K562 (cell line): ENCODE data around the gene DOCK3. TPM values are rescaled to one million over a fixed set of nuclear protein-coding genes. Genes with fewer than 3 reads are reported as not detected.

Source experiments
- ATAC-seq: fragments of 200-7000 bp; cut with Tn5 transposase; 3 replicates; pipeline ENCODE4 v1.9.1; 2020; ENCODE audit warnings: moderate library complexity
- BruUV-seq: library from RNA; stranded (reverse); fragments of 400-500 nt; replicated peaks from 2 replicates; lab custom pipeline; 2021; lab: Mats Ljungman, UMichigan
- CTCF ChIA-PET: fragments of 300-600 bp; formaldehyde crosslinking; extraction: SDS; loops from one replicate; lab custom pipeline; 2021; ENCODE audit warnings: low intra/inter-chr PET ratio; lab: Yijun Ruan, JAX
- POLR2A ChIA-PET: fragments of 300-600, 350-650 bp; sonication (Branson Sonifier 250); formaldehyde crosslinking; extraction: SDS; loops from one replicate; lab custom pipeline; 2021; ENCODE audit warnings: antibody characterized with exemption, inconsistent platforms; lab: Yijun Ruan, JAX
- DNase-seq, 4 experiments: peaks; one replicate each; pipeline versions ENCODE4 v3.0.0 to v3.0.0-alpha.2; 2011 to 2018; ENCODE audit warnings: low spot score in 3 of 4, mixed read lengths in 3 of 4; ENCODE audit errors: extremely low read depth in 1 of 4
- FAIRE-seq: peaks from 2 replicates; lab custom pipeline; 2011; peaks lifted over from hg19 to GRCh38; lab: Jason Lieb, UNC
- H2AFZ ChIP-seq: 2 replicates; pipeline ENCODE4 v1.6.0; 2011; ENCODE audit warnings: low read depth, low read length, control low read depth, inconsistent platforms
- H3K27ac ChIP-seq: fragments of 200-600 bp; 3 replicates; pipeline ENCODE4 v1.8.0; 2011; ENCODE audit warnings: low read depth, mild to moderate bottlenecking, control low read depth, inconsistent platforms, low read length, moderate library complexity, mixed read lengths; ENCODE audit errors: extremely low read depth
- H3K27me3 ChIP-seq, 2 experiments: fragments of 300-600 bp in 1 of 2; 2 replicates in 1 of 2; 3 replicates in 1 of 2; pipeline versions ENCODE4 v1.6.0 to v1.8.0; 2011; ENCODE audit warnings: inconsistent platforms in 2 of 2, low read length in 2 of 2, mild to moderate bottlenecking in 1 of 2, mixed read lengths in 1 of 2, moderate library complexity in 1 of 2; ENCODE audit not compliant: control insufficient read depth in 2 of 2, insufficient read depth in 2 of 2
- H3K36me3 ChIP-seq: fragments of 300-600 bp; 3 replicates; pipeline ENCODE4 v1.8.0; 2011; ENCODE audit warnings: mild to moderate bottlenecking, low read length, inconsistent platforms; ENCODE audit not compliant: control insufficient read depth, insufficient read depth
- H3K4me1 ChIP-seq, 2 experiments: fragments of 200-600 bp in 1 of 2; replicated peaks in 1 of 2; 2 replicates in 1 of 2; 3 replicates in 1 of 2; pipeline versions ENCODE4 v1.5.1 to v1.8.0; 2011; ENCODE audit warnings: inconsistent platforms in 2 of 2, low read length in 2 of 2, mild to moderate bottlenecking in 1 of 2, mixed read lengths in 1 of 2, moderate library complexity in 1 of 2; ENCODE audit not compliant: control insufficient read depth in 2 of 2, insufficient read depth in 2 of 2
- H3K4me2 ChIP-seq: 2 replicates; pipeline ENCODE4 v1.6.1; 2011; ENCODE audit warnings: low read length, control low read depth, inconsistent platforms, mixed read lengths; ENCODE audit not compliant: insufficient read depth
- H3K4me3 ChIP-seq: fragments of 200-600 bp; sonication (generic), shearing (Covaris generic); 2 replicates; pipeline ENCODE4 v1.5.1; 2016; ENCODE audit warnings: control low read depth, inconsistent platforms
- H3K79me2 ChIP-seq: fragments of 200-600 bp; 3 replicates; pipeline ENCODE4 v1.8.0; 2011; ENCODE audit warnings: low read length, inconsistent platforms; ENCODE audit not compliant: control insufficient read depth, insufficient read depth
- H3K9ac ChIP-seq, 2 experiments: 2 replicates each; pipeline versions ENCODE4 v1.6.0 to v1.6.1; 2011; ENCODE audit warnings: low read depth in 2 of 2, low read length in 2 of 2, control low read depth in 1 of 2, inconsistent platforms in 1 of 2, mild to moderate bottlenecking in 1 of 2, mixed read lengths in 1 of 2; ENCODE audit not compliant: insufficient read depth in 1 of 2
- H3K9me1 ChIP-seq: one replicate; pipeline ENCODE4 v1.6.0; 2011; ENCODE audit warnings: inconsistent platforms, mild to moderate bottlenecking, low read length, moderate library complexity; ENCODE audit not compliant: control insufficient read depth, insufficient read depth
- H3K9me3 ChIP-seq: replicated peaks from 2 replicates; pipeline ENCODE4 v1.5.1; 2011; ENCODE audit warnings: low read depth, low read length, inconsistent platforms; ENCODE audit not compliant: control insufficient read depth, insufficient read depth
- H4K20me1 ChIP-seq: replicated peaks from 2 replicates; pipeline ENCODE4 v1.6.1; 2011; ENCODE audit warnings: low read length, inconsistent platforms, mixed read lengths; ENCODE audit not compliant: control insufficient read depth, insufficient read depth
- ADNP ChIP-seq: fragments of 200-800 bp; sonication (Bioruptor generic); IDR thresholded peaks from 2 replicates; pipeline ENCODE4 v1.6.1; 2016; ENCODE audit warnings: missing genetic modification characterization, missing compliant biosample characterization
- FOXP1 ChIP-seq: sonication (generic); formaldehyde crosslinking; IDR thresholded peaks from 2 replicates; pipeline ENCODE4 v1.8.0; 2022; ENCODE audit warnings: mild to moderate bottlenecking, missing genetic modification reagents
- SMAD1 ChIP-seq: fragments of 150-350 bp; IDR thresholded peaks from 2 replicates; pipeline ENCODE4 v1.6.1; 2014; ENCODE audit warnings: low read length, low read depth; ENCODE audit not compliant: partially characterized antibody
- TRIM28 ChIP-seq: fragments of 450-650 bp; IDR thresholded peaks from 2 replicates; pipeline ENCODE4 v1.6.1; 2017
- ZBTB26 ChIP-seq: fragments of 450-650 bp; formaldehyde crosslinking; IDR thresholded peaks from 2 replicates; pipeline ENCODE4 v1.4.0; 2022; ENCODE audit warnings: missing genetic modification characterization
- ZNF134 ChIP-seq: fragments of 250-450 bp; sonication (Bioruptor Pico); conservative IDR thresholded peaks from 2 replicates; pipeline ENCODE4 v1.4.0; 2020
- WGBS: fragments of 100-300 bp; shearing (Covaris generic); methylation state at CpG from one replicate; pipeline ENCODE4 v1.1.6; 2016; ENCODE audit warnings: low coverage, mixed read lengths; ENCODE audit not compliant: insufficient coverage; ENCODE audit errors: missing lambda C conversion rate; 5-methylcytosine and 5-hydroxymethylcytosine counted together
- in situ Hi-C: fragments of 300-500 bp; cut with MboI; formaldehyde crosslinking; loops from 4 replicates; pipeline ENCODE4 v1.15.0; 2018; ENCODE audit warnings: inconsistent platforms, mixed read lengths
- intact Hi-C: fragments of 100-400 bp; cut with micrococcal nuclease; formaldehyde crosslinking; loops from 2 replicates; pipeline ENCODE4 v1.14.2; 2022
- polyA plus RNA-seq, 8 experiments: library from polyadenylated mRNA; depleted of rRNA in 4 of 8; stranded (reverse) in 5 of 8; unstranded in 3 of 8; fragments of >200 nt; fragmentation: Nextera tagmentation in 2 of 8; fragmentation: Illumina TruSeq in 1 of 8; extraction: Ambion mirVana in 2 of 8; extraction: Trizol in 1 of 8; gene quantifications; 2 replicates each; pipeline versions ENCODE4 v1.2.1 to v1.2.3, GENCODE V29; 2011 to 2014; ENCODE audit warnings: inconsistent platforms in 1 of 8, missing spikeins in 1 of 8
- total RNA-seq, 7 experiments: library from RNA; depleted of rRNA in 6 of 7; stranded (reverse); fragments of >200 nt in 6 of 7; fragmentation: Illumina TruSeq in 2 of 7; extraction: Trizol in 2 of 7; gene quantifications; 2 replicates each; pipeline versions ENCODE4 v1.2.1 to v1.2.3, GENCODE V29; 2011 to 2021; ENCODE audit warnings: low replicate concordance in 1 of 7
- TF ChIP-seq, protein P1 (sequence below): fragments of 450-650 bp; IDR thresholded peaks from 2 replicates; pipeline ENCODE4 v1.6.1; 2018; ENCODE audit warnings: mild to moderate bottlenecking, low read depth; ENCODE audit not compliant: partially characterized antibody

The DOCK3 gene
- total and polyA plus RNA-seq, 9 of the 15 experiments (the other 6 are each of a cell fraction or from before 2014, with no cell fraction given), result under 0.01 to 0.03 (median 0.01) TPM; not detected in 4

- H3K9me1 ChIP-seq, result no peaks in the 10 kb centered on the region
- CTCF ChIA-PET, result no interaction called here
Observed at GRCh38 chr3:51173518-51174271, 499.0 kb downstream of the DOCK3 start.

GRCh38 chr3:51176923-51177322 lies 502.2 kb downstream of the DOCK3 start:
- ChIA-PET POLR2A (no interaction called here), CTCF (no interaction called here)
- H3K27ac ChIP-seq, result no peak overlapping the region

More at GRCh38 chr3:51173518-51174271, 499.0 kb downstream of the DOCK3 start:
- 2% methylated on average over 3 of the region's 3 CpGs for WGBS
- no peaks in the 10 kb centered on the region for H4K20me1 ChIP-seq
- no TSS peak for BruUV-seq
- no peak overlapping the region for H3K27ac ChIP-seq
- no peak overlapping the region for H3K4me3 ChIP-seq
- no peak for TF ChIP-seq FOXP1 (CRISPR knock-in tag)
- TF ChIP-seq, protein P1, sequence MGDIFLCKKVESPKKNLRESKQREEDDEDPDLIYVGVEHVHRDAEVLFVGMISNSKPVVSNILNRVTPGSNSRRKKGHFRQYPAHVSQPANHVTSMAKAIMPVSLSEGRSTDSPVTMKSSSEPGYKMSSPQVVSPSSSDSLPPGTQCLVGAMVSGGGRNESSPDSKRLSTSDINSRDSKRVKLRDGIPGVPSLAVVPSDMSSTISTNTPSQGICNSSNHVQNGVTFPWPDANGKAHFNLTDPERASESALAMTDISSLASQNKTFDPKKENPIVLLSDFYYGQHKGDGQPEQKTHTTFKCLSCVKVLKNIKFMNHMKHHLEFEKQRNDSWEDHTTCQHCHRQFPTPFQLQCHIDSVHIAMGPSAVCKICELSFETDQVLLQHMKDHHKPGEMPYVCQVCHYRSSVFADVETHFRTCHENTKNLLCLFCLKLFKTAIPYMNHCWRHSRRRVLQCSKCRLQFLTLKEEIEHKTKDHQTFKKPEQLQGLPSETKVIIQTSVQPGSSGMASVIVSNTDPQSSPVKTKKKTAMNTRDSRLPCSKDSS, result peak; percentile 11
- TF ChIP-seq TRIM28, result peak; percentile 64
- in situ Hi-C loops, result no loop called here
- FAIRE-seq, result no peak
- no peaks in the 10 kb centered on the region for H3K27me3 ChIP-seq
- no peak overlapping the region for H3K4me2 ChIP-seq
- no peaks in the 10 kb centered on the region for H3K9me3 ChIP-seq
- H2AFZ ChIP-seq, result no peak overlapping the region
- H3K79me2 ChIP-seq, result no peaks in the 10 kb centered on the region
- no peaks in the 10 kb centered on the region for H3K36me3 ChIP-seq
- POLR2A ChIA-PET, result no interaction called here
- H3K9ac ChIP-seq, result no peak overlapping the region
- intact Hi-C loops, result no loop called here
- no peak for DNase-seq
- ATAC-seq, result no peak
- no peaks in the 10 kb centered on the region for H3K4me1 ChIP-seq

More at GRCh38 chr3:51176923-51177322, 502.2 kb downstream of the DOCK3 start:
- H3K27me3 ChIP-seq, result no peaks in the 10 kb centered on the region
- H3K79me2 ChIP-seq, result no peaks in the 10 kb centered on the region
- H4K20me1 ChIP-seq, result no peaks in the 10 kb centered on the region
- TF ChIP-seq ZNF134 (CRISPR knock-in tag) (no peak), SMAD1 (no peak), ZBTB26 (CRISPR knock-in tag) (no peak), ADNP (tag) (no peak)
- DNase-seq (no peak), FAIRE-seq (no peak), ATAC-seq (no peak)
- in situ Hi-C loops (no loop called here), intact Hi-C loops (no loop called here)
- H3K4me1 ChIP-seq, result no peaks in the 10 kb centered on the region
- no TSS peak for BruUV-seq
- H3K9me3 ChIP-seq, result no peaks in the 10 kb centered on the region
- H2AFZ ChIP-seq, result no peak overlapping the region
- no peak overlapping the region for H3K4me3 ChIP-seq
- no peak overlapping the region for H3K4me2 ChIP-seq
- no peaks in the 10 kb centered on the region for H3K36me3 ChIP-seq
- no peaks in the 10 kb centered on the region for H3K9me1 ChIP-seq
- H3K9ac ChIP-seq, result no peak overlapping the region
